ENCODE measurements around the gene DHPS.

The DHPS gene

DNA sequence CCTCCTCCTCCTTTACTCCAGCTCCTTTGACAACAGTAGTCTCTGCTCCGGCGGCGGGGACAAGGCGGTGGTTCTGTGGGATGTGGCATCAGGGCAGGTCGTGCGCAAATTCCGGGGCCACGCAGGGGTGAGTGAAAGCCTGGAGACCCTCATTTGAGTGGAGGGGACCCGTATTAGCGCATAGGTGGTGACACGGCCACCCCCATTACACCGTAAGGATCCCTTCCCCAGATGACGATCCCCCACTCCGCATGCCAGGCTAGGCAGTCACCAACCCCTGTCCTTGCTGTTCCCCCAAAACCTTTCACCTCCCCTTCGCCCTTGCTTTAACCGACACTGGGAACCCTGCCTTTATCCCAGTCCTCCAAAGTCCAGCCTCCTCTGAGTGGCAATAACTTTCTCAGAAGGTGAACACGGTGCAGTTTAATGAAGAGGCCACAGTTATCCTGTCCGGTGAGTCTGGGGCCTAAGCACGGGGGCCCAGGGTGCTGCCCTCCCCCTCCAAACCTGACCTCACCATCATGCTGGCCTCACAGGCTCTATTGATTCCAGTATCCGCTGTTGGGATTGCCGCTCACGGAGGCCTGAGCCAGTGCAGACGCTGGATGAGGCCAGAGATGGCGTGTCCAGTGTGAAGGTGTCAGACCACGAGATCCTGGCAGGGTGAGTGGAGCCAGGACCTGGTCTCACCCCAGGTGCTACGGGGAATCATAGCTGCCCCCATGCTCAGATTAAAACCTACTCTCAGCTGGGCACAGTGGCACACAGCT, 11.3 kb downstream of the DHPS start:
- no peaks in the 10 kb centered on the region for H3K27me3 ChIP-seq (ENCODE audit: control insufficient read depth, insufficient read depth, low read length)

DNA sequence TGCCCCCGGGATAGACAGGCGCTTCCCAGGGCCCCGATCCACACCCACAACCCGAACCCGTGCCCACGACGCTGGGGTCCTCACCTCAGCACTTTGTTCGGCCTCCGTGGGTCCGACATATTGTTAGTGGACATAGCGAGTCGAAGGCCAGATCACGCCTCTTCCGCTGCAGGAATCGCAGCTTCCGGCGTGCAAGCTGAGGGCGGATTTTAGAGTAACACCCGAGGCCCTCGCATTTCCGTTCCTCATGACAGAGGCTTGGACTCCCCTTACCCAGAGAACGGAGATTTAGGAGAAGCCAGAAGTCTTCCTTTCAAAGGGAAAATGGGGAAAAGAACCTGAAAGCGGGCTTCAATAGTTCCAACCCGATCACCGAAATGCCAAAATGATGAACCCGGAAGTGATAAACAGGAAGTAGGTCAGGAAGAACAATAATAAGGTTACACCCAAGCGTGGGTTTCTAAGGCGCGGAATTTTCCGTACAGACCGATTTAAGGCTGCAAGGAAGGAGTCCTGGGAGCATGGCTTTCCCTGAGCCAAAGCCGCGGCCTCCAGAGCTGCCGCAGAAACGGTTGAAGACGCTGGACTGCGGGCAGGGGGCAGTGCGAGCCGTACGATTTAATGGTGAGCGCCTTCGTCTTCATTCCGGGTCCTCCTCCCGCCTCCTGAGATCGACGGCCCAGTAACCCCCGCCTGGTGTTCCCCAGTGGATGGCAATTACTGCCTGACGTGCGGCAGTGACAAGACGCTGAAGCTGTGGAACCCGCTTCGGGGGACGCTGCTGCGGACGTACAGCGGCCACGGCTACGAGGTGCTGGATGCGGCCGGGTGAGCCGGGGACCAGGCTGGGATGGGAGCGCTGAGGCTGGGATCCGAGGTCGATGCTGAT, 12.2 kb downstream of the DHPS start:
- Histone ChIP-seq H3K4me3 (ENCODE audit: low read depth, low read length) (peak overlapping the region; percentile 97), H3K9me3 (ENCODE audit: control insufficient read depth, insufficient read depth, low read length) (no peaks in the 10 kb centered on the region), H3K36me3 (ENCODE audit: control insufficient read depth, insufficient read depth, low read length) (peaks cover 29% of the 10 kb centered on the region), H3K27me3 (ENCODE audit: control insufficient read depth, insufficient read depth, low read length) (no peaks in the 10 kb centered on the region), H3K27ac (ENCODE audit: low read depth, low read length) (peak overlapping the region; percentile 95), H3K9ac (ENCODE audit: low read depth, low read length) (peak overlapping the region; percentile 87), H3K4me1 (ENCODE audit: control insufficient read depth, insufficient read depth, low read length) (peaks cover 9% of the 10 kb centered on the region)

More for the DNA sequence above, 11.3 kb downstream of the DHPS start:
- H3K4me1 ChIP-seq (ENCODE audit: control insufficient read depth, insufficient read depth, low read length) = peaks cover 9% of the 10 kb centered on the region
- peak overlapping the region; percentile 87 for H3K9ac ChIP-seq (ENCODE audit: low read depth, low read length)
- H3K4me3 ChIP-seq (ENCODE audit: low read depth, low read length) = peak overlapping the region; percentile 97
- no peaks in the 10 kb centered on the region for H3K9me3 ChIP-seq (ENCODE audit: control insufficient read depth, insufficient read depth, low read length)
- peaks cover 28% of the 10 kb centered on the region for H3K36me3 ChIP-seq (ENCODE audit: control insufficient read depth, insufficient read depth, low read length)
- peak overlapping the region; percentile 95 for H3K27ac ChIP-seq (ENCODE audit: low read depth, low read length)

DNA sequence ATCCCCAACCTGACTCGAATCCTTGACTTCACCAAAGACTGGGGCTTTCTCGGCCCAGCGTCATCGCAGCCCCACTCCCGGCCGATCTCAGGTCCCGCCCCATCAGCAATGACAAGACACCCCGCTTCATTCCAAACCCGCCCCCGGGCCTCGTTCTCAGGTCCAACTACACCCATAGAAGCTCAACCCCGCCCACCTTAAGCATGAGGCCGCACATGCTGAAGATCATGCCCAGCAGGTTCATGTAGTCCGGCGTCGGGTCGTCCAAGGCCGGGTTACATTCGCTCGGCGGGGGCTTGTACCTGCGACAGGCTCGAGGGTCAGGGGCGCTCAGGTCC, 12.8 kb downstream of the DHPS start:
- H3K36me3 ChIP-seq (ENCODE audit: control insufficient read depth, insufficient read depth, low read length) = peaks cover 24% of the 10 kb centered on the region
- H3K9ac ChIP-seq (ENCODE audit: low read depth, low read length) = peak overlapping the region; percentile 87
- H3K4me1 ChIP-seq (ENCODE audit: control insufficient read depth, insufficient read depth, low read length) = peaks cover 9% of the 10 kb centered on the region
- peak overlapping the region; percentile 97 for H3K4me3 ChIP-seq (ENCODE audit: low read depth, low read length)
- H3K27me3 ChIP-seq (ENCODE audit: control insufficient read depth, insufficient read depth, low read length) = no peaks in the 10 kb centered on the region
- peak overlapping the region; percentile 95 for H3K27ac ChIP-seq (ENCODE audit: low read depth, low read length)
- no peaks in the 10 kb centered on the region for H3K9me3 ChIP-seq (ENCODE audit: control insufficient read depth, insufficient read depth, low read length)

DNA sequence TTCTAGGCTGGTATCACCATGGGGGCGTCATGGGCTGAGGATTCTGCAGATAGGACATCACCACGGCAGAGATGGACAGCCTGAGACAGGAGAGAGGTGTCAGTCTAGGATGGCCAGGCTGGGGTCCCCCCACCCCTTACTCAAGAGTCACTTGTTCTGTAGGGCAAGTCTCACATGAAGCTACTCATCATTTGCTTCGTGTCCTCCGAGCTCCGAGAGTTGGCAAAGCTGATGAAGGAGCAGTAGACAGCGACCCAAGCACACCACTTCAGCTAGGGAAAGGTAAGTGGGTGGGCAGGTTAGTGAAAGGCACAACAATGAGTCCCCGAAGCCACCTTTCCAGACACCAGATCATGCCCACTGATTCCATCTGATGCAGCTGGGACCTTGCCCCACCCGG, 13.3 kb downstream of the DHPS start:
- no peaks in the 10 kb centered on the region for H3K27me3 ChIP-seq (ENCODE audit: control insufficient read depth, insufficient read depth, low read length)
- no peak overlapping the region for H3K27ac ChIP-seq (ENCODE audit: low read depth, low read length)
- H3K36me3 ChIP-seq (ENCODE audit: control insufficient read depth, insufficient read depth, low read length) = peaks cover 25% of the 10 kb centered on the region
- peaks cover 9% of the 10 kb centered on the region for H3K4me1 ChIP-seq (ENCODE audit: control insufficient read depth, insufficient read depth, low read length)
- no peaks in the 10 kb centered on the region for H3K9me3 ChIP-seq (ENCODE audit: control insufficient read depth, insufficient read depth, low read length)
- H3K4me3 ChIP-seq (ENCODE audit: low read depth, low read length) = peak overlapping the region; percentile 97
- no peak overlapping the region for H3K9ac ChIP-seq (ENCODE audit: low read depth, low read length)

DNA sequence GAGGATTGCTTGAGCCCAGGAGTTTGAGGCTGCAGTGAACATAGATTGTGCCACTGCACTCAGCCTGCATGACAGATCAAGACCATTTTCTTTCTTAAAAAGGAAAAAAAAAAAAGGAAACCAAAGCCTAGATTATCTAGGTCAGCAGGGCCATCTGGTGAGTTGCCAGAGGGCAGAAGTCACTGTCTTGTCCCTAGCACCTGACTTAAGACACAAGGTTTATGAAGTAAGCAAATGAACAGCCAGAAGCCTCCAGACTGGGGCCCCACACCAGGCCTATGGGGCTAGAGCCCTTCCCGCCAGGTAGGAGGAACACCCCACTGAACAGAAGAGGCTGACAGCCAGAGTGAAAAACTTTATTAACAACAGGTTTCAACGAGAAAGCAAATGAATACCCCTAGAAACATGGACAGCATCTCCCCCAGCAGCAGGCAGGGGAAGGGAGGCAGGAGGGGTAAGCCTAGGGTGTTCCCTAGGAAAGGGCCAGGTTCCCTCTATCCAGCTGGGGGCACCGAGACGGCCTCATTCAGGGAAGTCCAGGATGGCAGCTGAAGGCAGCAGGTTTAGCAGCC, 13.9 kb downstream of the DHPS start:
- Histone ChIP-seq H3K4me3 (ENCODE audit: low read depth, low read length) (peak overlapping the region; percentile 94; the same call in 1 of the 2 replicates), H3K27ac (ENCODE audit: low read depth, low read length) (no peak overlapping the region), H3K36me3 (ENCODE audit: control insufficient read depth, insufficient read depth, low read length) (peaks cover 25% of the 10 kb centered on the region), H3K4me1 (ENCODE audit: control insufficient read depth, insufficient read depth, low read length) (peaks cover 9% of the 10 kb centered on the region), H3K27me3 (ENCODE audit: control insufficient read depth, insufficient read depth, low read length) (no peaks in the 10 kb centered on the region), H3K9ac (ENCODE audit: low read depth, low read length) (no peak overlapping the region), H3K9me3 (ENCODE audit: control insufficient read depth, insufficient read depth, low read length) (no peaks in the 10 kb centered on the region)

DNA sequence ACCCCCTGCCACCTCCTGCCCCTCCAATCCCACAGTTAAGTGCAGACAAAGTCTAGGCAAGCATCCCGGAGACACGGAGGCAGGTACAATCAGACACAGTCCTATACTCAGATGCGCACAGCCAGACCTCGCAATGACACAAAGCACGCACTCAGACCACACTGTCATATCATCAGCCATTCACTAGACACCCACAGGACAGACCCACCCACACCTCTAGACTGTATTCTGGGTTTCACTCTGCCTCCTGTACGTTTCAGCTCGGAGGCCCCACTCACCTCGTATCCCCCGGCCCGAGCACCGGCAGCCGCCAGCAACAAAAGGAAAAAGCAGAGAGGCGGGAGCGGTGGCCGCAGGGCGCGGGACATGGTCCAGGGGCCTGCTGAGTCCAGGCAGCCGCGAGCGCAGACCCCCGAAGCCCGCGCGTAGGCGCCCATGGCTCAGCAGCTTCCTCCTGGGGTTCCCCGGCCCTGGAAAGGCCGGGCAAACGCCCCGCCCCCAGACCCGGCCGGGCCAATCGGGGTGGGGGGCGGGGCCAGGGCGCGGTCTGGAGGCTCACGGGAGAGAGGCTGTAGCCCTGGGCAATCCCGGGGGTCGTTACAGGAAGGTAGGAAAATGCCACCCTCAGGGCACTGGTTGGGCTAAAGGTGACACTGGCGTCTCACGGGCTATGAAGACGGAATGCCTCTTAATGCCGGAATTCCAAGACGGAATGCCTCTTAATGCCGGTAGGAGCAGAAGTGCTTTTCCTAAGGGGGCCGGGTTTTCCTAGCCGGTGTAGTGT, 15.2 kb downstream of the DHPS start, which contains the start of the genes MAN2B1 and WDR83:
TSS of gene MAN2B1 (minus strand) at position 478 of the 784 bp plus-strand sequence. CDS start at position 437, 41 bp downstream.
TSS of gene WDR83 (plus strand) at position 543 of the 784 bp plus-strand sequence. CDS start 2,984 bp downstream, outside the sequence.
- Histone ChIP-seq H3K27me3 (ENCODE audit: control insufficient read depth, insufficient read depth, low read length) (no peaks in the 10 kb centered on the region), H3K27ac (ENCODE audit: low read depth, low read length) (peak within 1 kb of the TSS; percentile 63), H3K4me1 (ENCODE audit: control insufficient read depth, insufficient read depth, low read length) (peaks cover 9% of the 10 kb centered on the region), H3K9ac (ENCODE audit: low read depth, low read length) (peak within 1 kb of the TSS; percentile 46; the same call in 1 of the 2 replicates), H3K9me3 (ENCODE audit: control insufficient read depth, insufficient read depth, low read length) (no peaks in the 10 kb centered on the region), H3K4me3 (ENCODE audit: low read depth, low read length) (peak within 1 kb of the TSS; percentile 94), H3K36me3 (ENCODE audit: control insufficient read depth, insufficient read depth, low read length) (peaks cover 20% of the 10 kb centered on the region)

DNA sequence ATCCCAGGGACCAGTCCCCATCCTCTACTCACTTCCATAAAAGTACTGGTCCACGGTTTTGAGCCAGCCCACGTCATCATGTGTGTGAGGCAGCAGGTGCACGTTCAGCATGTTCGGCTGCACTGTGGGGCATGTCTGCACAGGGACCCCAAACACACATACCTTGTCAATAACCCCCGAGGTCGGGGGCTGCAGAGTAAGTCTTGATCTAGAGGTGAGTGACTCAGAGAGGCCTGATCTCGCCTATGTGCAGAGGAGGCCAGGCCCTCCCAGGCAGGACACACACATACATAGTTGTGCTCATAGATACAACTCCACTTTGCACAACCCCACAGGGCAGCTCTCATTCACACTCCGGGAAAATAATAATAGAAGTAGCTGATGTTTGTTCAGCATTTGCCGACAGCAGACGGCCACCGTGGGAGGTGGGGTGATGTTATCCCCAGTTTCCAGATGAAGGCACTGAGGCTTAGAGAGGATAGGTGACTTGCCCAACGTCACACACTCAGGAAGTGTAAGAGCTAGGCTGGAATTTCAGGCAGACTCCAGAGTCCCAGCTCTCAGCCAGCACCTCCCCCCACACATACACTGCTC, 15.9 kb downstream of the DHPS start:
- H3K4me3 ChIP-seq (ENCODE audit: low read depth, low read length) = peak overlapping the region; percentile 94
- no peaks in the 10 kb centered on the region for H3K27me3 ChIP-seq (ENCODE audit: control insufficient read depth, insufficient read depth, low read length)
- H3K27ac ChIP-seq (ENCODE audit: low read depth, low read length) = no peak overlapping the region
- H3K9me3 ChIP-seq (ENCODE audit: control insufficient read depth, insufficient read depth, low read length) = no peaks in the 10 kb centered on the region
- H3K9ac ChIP-seq (ENCODE audit: low read depth, low read length) = peak overlapping the region; percentile 45; the same call in 1 of the 2 replicates
- H3K4me1 ChIP-seq (ENCODE audit: control insufficient read depth, insufficient read depth, low read length) = peaks cover 9% of the 10 kb centered on the region
- peaks cover 27% of the 10 kb centered on the region for H3K36me3 ChIP-seq (ENCODE audit: control insufficient read depth, insufficient read depth, low read length)

DNA sequence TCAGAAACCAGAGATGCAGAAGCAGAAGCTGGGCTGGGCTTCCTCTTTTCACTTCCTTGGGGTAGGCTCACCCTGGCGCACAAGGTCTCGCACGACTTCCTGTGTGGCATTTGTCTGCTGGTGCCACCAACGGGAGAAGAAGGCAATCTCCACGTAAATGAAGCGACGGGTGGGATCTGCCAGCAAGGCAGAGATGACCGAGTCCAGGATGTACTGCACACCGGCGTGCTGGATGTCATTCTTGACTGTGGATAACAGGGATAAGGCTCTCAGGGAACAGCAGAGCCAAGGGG, 16.5 kb downstream of the DHPS start:
- no peak overlapping the region for H3K27ac ChIP-seq (ENCODE audit: low read depth, low read length)
- peaks cover 5% of the 10 kb centered on the region for H3K4me1 ChIP-seq (ENCODE audit: control insufficient read depth, insufficient read depth, low read length)
- no peaks in the 10 kb centered on the region for H3K9me3 ChIP-seq (ENCODE audit: control insufficient read depth, insufficient read depth, low read length)
- peaks cover 27% of the 10 kb centered on the region for H3K36me3 ChIP-seq (ENCODE audit: control insufficient read depth, insufficient read depth, low read length)
- no peak overlapping the region for H3K9ac ChIP-seq (ENCODE audit: low read depth, low read length)
- no peak overlapping the region for H3K4me3 ChIP-seq (ENCODE audit: low read depth, low read length)
- no peaks in the 10 kb centered on the region for H3K27me3 ChIP-seq (ENCODE audit: control insufficient read depth, insufficient read depth, low read length)

DNA sequence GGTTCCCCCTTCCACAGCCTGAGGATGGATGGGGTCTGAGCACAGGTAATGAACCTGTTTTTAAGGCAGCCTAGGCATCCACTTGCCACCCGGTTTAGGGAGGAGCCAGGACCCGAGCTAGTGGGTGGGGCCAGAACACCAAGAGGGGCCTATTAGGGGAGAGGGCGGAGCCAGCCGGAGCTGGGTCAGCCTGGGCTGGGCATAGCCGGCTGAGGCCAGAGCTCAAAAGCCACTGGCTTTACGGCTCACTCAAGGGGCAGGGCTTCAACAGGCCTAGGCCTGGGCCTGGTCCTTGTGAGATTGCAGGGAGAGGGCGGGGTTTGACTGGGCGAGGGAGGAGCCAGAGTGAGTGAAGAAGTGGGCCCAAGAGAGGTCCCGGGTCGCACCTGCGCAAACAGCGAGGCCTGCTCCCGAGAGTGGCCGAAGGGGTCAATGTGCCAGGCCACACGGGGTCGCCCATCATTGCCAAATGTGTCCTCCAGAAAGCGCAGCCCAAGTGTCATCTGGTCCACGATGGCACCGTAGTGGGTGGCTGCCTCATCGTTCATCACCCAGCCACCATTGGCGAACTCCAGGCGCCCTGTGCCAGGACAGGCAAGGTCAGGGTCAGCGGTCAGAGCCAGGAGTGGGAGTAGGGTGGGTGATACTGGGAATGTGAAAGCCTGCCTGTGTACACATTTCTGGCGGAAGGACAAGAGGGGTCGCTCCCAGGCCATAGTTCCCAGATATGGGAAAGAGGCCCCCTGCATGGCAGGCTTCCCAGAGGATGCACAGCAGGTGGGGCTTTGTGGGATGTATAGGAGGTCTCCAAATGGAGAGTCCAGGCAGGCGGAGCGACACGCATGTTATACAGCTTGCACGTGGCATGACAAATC, 17.0 kb downstream of the DHPS start:
- H3K27ac ChIP-seq (ENCODE audit: low read depth, low read length) = no peak overlapping the region
- H3K4me1 ChIP-seq (ENCODE audit: control insufficient read depth, insufficient read depth, low read length) = peaks cover 4% of the 10 kb centered on the region
- H3K4me3 ChIP-seq (ENCODE audit: low read depth, low read length) = no peak overlapping the region
- H3K9ac ChIP-seq (ENCODE audit: low read depth, low read length) = no peak overlapping the region
- no peaks in the 10 kb centered on the region for H3K27me3 ChIP-seq (ENCODE audit: control insufficient read depth, insufficient read depth, low read length)
- H3K36me3 ChIP-seq (ENCODE audit: control insufficient read depth, insufficient read depth, low read length) = peaks cover 31% of the 10 kb centered on the region
- H3K9me3 ChIP-seq (ENCODE audit: control insufficient read depth, insufficient read depth, low read length) = no peaks in the 10 kb centered on the region
